ENCODE data around the gene SCAPER.

SCAPER gene

GRCh38 chr15:76938752-76939151, 33.6 kb upstream of the SCAPER start:
- no CpG with 5 or more reads among the region's 5 CpGs for WGBS (ENCODE audit: insufficient coverage, insufficient read length)
- no peaks in the 10 kb centered on the region for H3K27me3 ChIP-seq (ENCODE audit: control insufficient read depth, insufficient read depth, low read length)
- H3K4me1 ChIP-seq (ENCODE audit: control insufficient read depth, insufficient read depth, low read length): no peaks in the 10 kb centered on the region
- H3K36me3 ChIP-seq (ENCODE audit: control insufficient read depth, insufficient read depth, low read length): peaks cover 16% of the 10 kb centered on the region; the same call in 1 of the 2 replicates
- no peak for DNase-seq (ENCODE audit: low read depth, low spot score)
- no peak overlapping the region for H3K4me3 ChIP-seq (ENCODE audit: low read length)
- H3K27ac ChIP-seq (ENCODE audit: low read length): no peak overlapping the region
- H3K9me3 ChIP-seq (ENCODE audit: control insufficient read depth, insufficient read depth, low read length): no peaks in the 10 kb centered on the region

- no peaks in the 10 kb centered on the region for H3K27me3 ChIP-seq (ENCODE audit: control insufficient read depth, insufficient read depth, low read length)
- H3K4me3 ChIP-seq (ENCODE audit: low read length): no peak overlapping the region
- no peaks in the 10 kb centered on the region for H3K4me1 ChIP-seq (ENCODE audit: control insufficient read depth, insufficient read depth, low read length)
- no CpG with 5 or more reads among the region's 3 CpGs for WGBS (ENCODE audit: insufficient coverage, insufficient read length)
- DNase-seq (ENCODE audit: low read depth, low spot score): no peak
- H3K36me3 ChIP-seq (ENCODE audit: control insufficient read depth, insufficient read depth, low read length): peaks cover 16% of the 10 kb centered on the region; the same call in 1 of the 2 replicates
- no peaks in the 10 kb centered on the region for H3K9me3 ChIP-seq (ENCODE audit: control insufficient read depth, insufficient read depth, low read length)
- no peak overlapping the region for H3K27ac ChIP-seq (ENCODE audit: low read length)
Measured at GRCh38 chr15:76936671-76937070, 31.5 kb upstream of the SCAPER start.

- Histone ChIP-seq H3K36me3 (ENCODE audit: control insufficient read depth, insufficient read depth, low read length) (peaks cover 16% of the 10 kb centered on the region; the same call in 1 of the 2 replicates), H3K9me3 (ENCODE audit: control insufficient read depth, insufficient read depth, low read length) (no peaks in the 10 kb centered on the region), H3K4me1 (ENCODE audit: control insufficient read depth, insufficient read depth, low read length) (no peaks in the 10 kb centered on the region), H3K27me3 (ENCODE audit: control insufficient read depth, insufficient read depth, low read length) (no peaks in the 10 kb centered on the region), H3K4me3 (ENCODE audit: low read length) (no peak overlapping the region), H3K27ac (ENCODE audit: low read length) (no peak overlapping the region)
- WGBS (ENCODE audit: insufficient coverage, insufficient read length): no CpG with 5 or more reads among the region's 2 CpGs
- no peak for DNase-seq (ENCODE audit: low read depth, low spot score)
Measured at GRCh38 chr15:76935620-76936019, 30.5 kb upstream of the SCAPER start.

GRCh38 chr15:76932135-76932966, 27.2 kb upstream of the SCAPER start:
- DNase-seq (ENCODE audit: low read depth, low spot score): no peak
- Histone ChIP-seq H3K9me3 (ENCODE audit: control insufficient read depth, insufficient read depth, low read length) (no peaks in the 10 kb centered on the region), H3K27ac (ENCODE audit: low read length) (no peak overlapping the region), H3K4me1 (ENCODE audit: control insufficient read depth, insufficient read depth, low read length) (no peaks in the 10 kb centered on the region), H3K36me3 (ENCODE audit: control insufficient read depth, insufficient read depth, low read length) (peaks cover 12% of the 10 kb centered on the region; the same call in 1 of the 2 replicates), H3K4me3 (ENCODE audit: low read length) (peak overlapping the region; percentile 93), H3K27me3 (ENCODE audit: control insufficient read depth, insufficient read depth, low read length) (no peaks in the 10 kb centered on the region)
- WGBS (ENCODE audit: insufficient coverage, insufficient read length): no CpG with 5 or more reads among the region's 14 CpGs

GRCh38 chr15:76931397-76932134, 26.4 kb upstream of the SCAPER start, which contains the start of gene RCN2:
RCN2 (plus strand) TSS chr15:76931749; CDS start chr15:76931842, 93 bp downstream.
- WGBS (ENCODE audit: insufficient coverage, insufficient read length): no CpG with 5 or more reads among the region's 96 CpGs

GRCh38 chr15:76930831-76931396, 25.8 kb upstream of the SCAPER start:
- no CpG with 5 or more reads among the region's 7 CpGs for WGBS (ENCODE audit: insufficient coverage, insufficient read length)
- Histone ChIP-seq H3K36me3 (ENCODE audit: control insufficient read depth, insufficient read depth, low read length) (peaks cover 5% of the 10 kb centered on the region; the same call in 1 of the 2 replicates), H3K27ac (ENCODE audit: low read length) (no peak overlapping the region), H3K9me3 (ENCODE audit: control insufficient read depth, insufficient read depth, low read length) (no peaks in the 10 kb centered on the region), H3K4me1 (ENCODE audit: control insufficient read depth, insufficient read depth, low read length) (no peaks in the 10 kb centered on the region), H3K4me3 (ENCODE audit: low read length) (peak overlapping the region; percentile 39; the same call in 1 of the 2 replicates), H3K27me3 (ENCODE audit: control insufficient read depth, insufficient read depth, low read length) (no peaks in the 10 kb centered on the region)
- DNase-seq (ENCODE audit: low read depth, low spot score): no peak

More at GRCh38 chr15:76931397-76932134, 26.4 kb upstream of the SCAPER start, which contains the start of gene RCN2:
- peak; percentile 68 for DNase-seq (ENCODE audit: low read depth, low spot score)
- H3K4me3 ChIP-seq (ENCODE audit: low read length): peak within 1 kb of the TSS; percentile 93
- H3K27me3 ChIP-seq (ENCODE audit: control insufficient read depth, insufficient read depth, low read length): no peaks in the 10 kb centered on the region
- no peaks in the 10 kb centered on the region for H3K9me3 ChIP-seq (ENCODE audit: control insufficient read depth, insufficient read depth, low read length)
- no peaks in the 10 kb centered on the region for H3K4me1 ChIP-seq (ENCODE audit: control insufficient read depth, insufficient read depth, low read length)
- H3K27ac ChIP-seq (ENCODE audit: low read length): no peak within 1 kb of the TSS
- peaks cover 9% of the 10 kb centered on the region; the same call in 1 of the 2 replicates for H3K36me3 ChIP-seq (ENCODE audit: control insufficient read depth, insufficient read depth, low read length)

- no peaks in the 10 kb centered on the region for H3K4me1 ChIP-seq (ENCODE audit: control insufficient read depth, insufficient read depth, low read length)
- DNase-seq (ENCODE audit: low read depth, low spot score): no peak
- H3K36me3 ChIP-seq (ENCODE audit: control insufficient read depth, insufficient read depth, low read length): no peaks in the 10 kb centered on the region
- no peak overlapping the region for H3K27ac ChIP-seq (ENCODE audit: low read length)
- H3K9me3 ChIP-seq (ENCODE audit: control insufficient read depth, insufficient read depth, low read length): no peaks in the 10 kb centered on the region
- H3K4me3 ChIP-seq (ENCODE audit: low read length): no peak overlapping the region
- H3K27me3 ChIP-seq (ENCODE audit: control insufficient read depth, insufficient read depth, low read length): no peaks in the 10 kb centered on the region
Measured at GRCh38 chr15:76929011-76929760, 24.0 kb upstream of the SCAPER start.

GRCh38 chr15:76928201-76928600, 23.1 kb upstream of the SCAPER start:
- H3K27me3 ChIP-seq (ENCODE audit: control insufficient read depth, insufficient read depth, low read length): no peaks in the 10 kb centered on the region
- H3K4me1 ChIP-seq (ENCODE audit: control insufficient read depth, insufficient read depth, low read length): no peaks in the 10 kb centered on the region
- H3K36me3 ChIP-seq (ENCODE audit: control insufficient read depth, insufficient read depth, low read length): no peaks in the 10 kb centered on the region
- H3K9me3 ChIP-seq (ENCODE audit: control insufficient read depth, insufficient read depth, low read length): no peaks in the 10 kb centered on the region
- WGBS (ENCODE audit: insufficient coverage, insufficient read length): no CpG with 5 or more reads among the region's 3 CpGs
- no peak overlapping the region for H3K4me3 ChIP-seq (ENCODE audit: low read length)
- H3K27ac ChIP-seq (ENCODE audit: low read length): no peak overlapping the region
- DNase-seq (ENCODE audit: low read depth, low spot score): no peak

- H3K36me3 ChIP-seq (ENCODE audit: control insufficient read depth, insufficient read depth, low read length): no peaks in the 10 kb centered on the region
- WGBS (ENCODE audit: insufficient coverage, insufficient read length): no CpG with 5 or more reads among the region's 13 CpGs
Measured at GRCh38 chr15:76916369-76916768, 11.2 kb upstream of the SCAPER start.

GRCh38 chr15:76913737-76914136, 8.6 kb upstream of the SCAPER start:
- H3K27ac ChIP-seq (ENCODE audit: low read length): no peak overlapping the region
- no peak overlapping the region for H3K4me3 ChIP-seq (ENCODE audit: low read length)
- H3K4me1 ChIP-seq (ENCODE audit: control insufficient read depth, insufficient read depth, low read length): no peaks in the 10 kb centered on the region
- no peaks in the 10 kb centered on the region for H3K36me3 ChIP-seq (ENCODE audit: control insufficient read depth, insufficient read depth, low read length)
- H3K9me3 ChIP-seq (ENCODE audit: control insufficient read depth, insufficient read depth, low read length): no peaks in the 10 kb centered on the region
- no CpG with 5 or more reads among the region's 2 CpGs for WGBS (ENCODE audit: insufficient coverage, insufficient read length)
- no peaks in the 10 kb centered on the region for H3K27me3 ChIP-seq (ENCODE audit: control insufficient read depth, insufficient read depth, low read length)
- DNase-seq (ENCODE audit: low read depth, low spot score): no peak

More at GRCh38 chr15:76916369-76916768, 11.2 kb upstream of the SCAPER start:
- no peaks in the 10 kb centered on the region for H3K4me1 ChIP-seq (ENCODE audit: control insufficient read depth, insufficient read depth, low read length)
- no peaks in the 10 kb centered on the region for H3K9me3 ChIP-seq (ENCODE audit: control insufficient read depth, insufficient read depth, low read length)
- no peak overlapping the region for H3K27ac ChIP-seq (ENCODE audit: low read length)
- no peak overlapping the region for H3K4me3 ChIP-seq (ENCODE audit: low read length)
- no peaks in the 10 kb centered on the region for H3K27me3 ChIP-seq (ENCODE audit: control insufficient read depth, insufficient read depth, low read length)
- DNase-seq (ENCODE audit: low read depth, low spot score): no peak
